H7 (cell line): ENCODE data around the gene RFTN2. TPM values are rescaled to one million over a fixed set of nuclear protein-coding genes. Genes with fewer than 3 reads are reported as not detected.
A peak's percentile ranks its signal among the peaks of the same experiment; 100 is the strongest.
"Not testable (repeated sequence)": the region's sequence is repeated elsewhere in the genome, so short reads cannot be mapped to it uniquely, and the experiment has no call there.

Experiments
- DNase-seq: peaks from one replicate; pipeline ENCODE4 v3.0.0; 2012
- H3K27me3 ChIP-seq: 2 replicates; pipeline ENCODE4 v1.6.0; 2011; ENCODE audit warnings: mild to moderate bottlenecking, low read length; ENCODE audit not compliant: control insufficient read depth, insufficient read depth
- H3K36me3 ChIP-seq: replicated peaks from 2 replicates; pipeline ENCODE4 v1.5.1; 2011; ENCODE audit warnings: low read length; ENCODE audit not compliant: control insufficient read depth, insufficient read depth
- H3K4me3 ChIP-seq: 2 replicates; pipeline ENCODE4 v1.5.1; 2011; ENCODE audit warnings: low read depth, mild to moderate bottlenecking, control low read depth, low read length, moderate library complexity; ENCODE audit not compliant: insufficient read depth
- total RNA-seq: library from RNA; depleted of rRNA; stranded (reverse); fragments of >200 nt; shearing (Covaris generic); gene quantifications from 2 replicates; pipeline ENCODE4 v1.2.3, GENCODE V29; 2014; rRNA removed

RFTN2 gene
- total RNA-seq = 3.2 and 3.4 TPM in 2 replicates

GRCh38 chr2:197675246-197675645 lies at the start of gene RFTN2:
RFTN2 (minus strand) TSS chr2:197675587; CDS start chr2:197675458, 129 bp downstream.
- Histone ChIP-seq H3K27me3 (no peaks in the 10 kb centered on the region), H3K4me3 (peak within 1 kb of the TSS; percentile 11; the same call in 1 of the 2 replicates)

GRCh38 chr2:197717863-197718262 lies 42.5 kb upstream of the RFTN2 start:
- DNase-seq = no peak
- no peaks in the 10 kb centered on the region for H3K27me3 ChIP-seq

More at GRCh38 chr2:197675246-197675645, at the start of gene RFTN2:
- DNase-seq = no peak
- no peaks in the 10 kb centered on the region for H3K36me3 ChIP-seq

GRCh38 chr2:197713271-197713670 lies 37.9 kb upstream of the RFTN2 start:
- Histone ChIP-seq H3K27me3 (no peaks in the 10 kb centered on the region), H3K36me3 (peaks cover 4% of the 10 kb centered on the region), H3K4me3 (no peak overlapping the region)
- DNase-seq = no peak

More at GRCh38 chr2:197717863-197718262, 42.5 kb upstream of the RFTN2 start:
- no peak overlapping the region for H3K4me3 ChIP-seq
- H3K36me3 ChIP-seq = no peaks in the 10 kb centered on the region; the same call in 1 of the 2 replicates

GRCh38 chr2:197711578-197711977 lies 36.2 kb upstream of the RFTN2 start:
- H3K27me3 ChIP-seq = no peaks in the 10 kb centered on the region
- H3K4me3 ChIP-seq = no peak overlapping the region
- no peak for DNase-seq
- peaks cover 4% of the 10 kb centered on the region for H3K36me3 ChIP-seq

GRCh38 chr2:197710424-197711042 lies 35.1 kb upstream of the RFTN2 start:
- DNase-seq = no peak
- H3K36me3 ChIP-seq = peaks cover 4% of the 10 kb centered on the region
- no peak overlapping the region for H3K4me3 ChIP-seq
- H3K27me3 ChIP-seq = no peaks in the 10 kb centered on the region

- DNase-seq, H3K36me3 ChIP-seq, H3K4me3 ChIP-seq, H3K27me3 ChIP-seq: not testable (repeated sequence)
Measured at GRCh38 chr2:197709140-197709539, 33.8 kb upstream of the RFTN2 start.

GRCh38 chr2:197708331-197708730 lies 32.9 kb upstream of the RFTN2 start:
- H3K36me3 ChIP-seq = peaks cover 4% of the 10 kb centered on the region
- H3K4me3 ChIP-seq = no peak overlapping the region
- DNase-seq = no peak
- H3K27me3 ChIP-seq = no peaks in the 10 kb centered on the region

GRCh38 chr2:197707316-197708213 lies 32.2 kb upstream of the RFTN2 start:
- peak overlapping the region; percentile 90 for H3K4me3 ChIP-seq
- DNase-seq = peak; percentile 34
- peaks cover 4% of the 10 kb centered on the region for H3K36me3 ChIP-seq
- H3K27me3 ChIP-seq = no peaks in the 10 kb centered on the region

GRCh38 chr2:197706839-197707207 lies 31.4 kb upstream of the RFTN2 start:
- peaks cover 4% of the 10 kb centered on the region for H3K36me3 ChIP-seq

GRCh38 chr2:197705912-197706838 lies 30.8 kb upstream of the RFTN2 start:
- H3K4me3 ChIP-seq = peak overlapping the region; percentile 90
- H3K36me3 ChIP-seq = no peaks in the 10 kb centered on the region; the same call in 1 of the 2 replicates
- H3K27me3 ChIP-seq = no peaks in the 10 kb centered on the region
- DNase-seq = peak; percentile 13

More at GRCh38 chr2:197706839-197707207, 31.4 kb upstream of the RFTN2 start:
- Histone ChIP-seq H3K4me3 (peak overlapping the region; percentile 90), H3K27me3 (no peaks in the 10 kb centered on the region)
- no peak for DNase-seq

GRCh38 chr2:197705121-197705911 lies 29.9 kb upstream of the RFTN2 start, which contains the start of gene MARS2:
MARS2 (plus strand) TSS chr2:197705369; CDS start chr2:197705406, 37 bp downstream.
- H3K4me3 ChIP-seq = peak within 1 kb of the TSS; percentile 90
- H3K36me3 ChIP-seq = no peaks in the 10 kb centered on the region
- H3K27me3 ChIP-seq = no peaks in the 10 kb centered on the region
- DNase-seq = peak; percentile 96

GRCh38 chr2:197704434-197705120 lies 29.2 kb upstream of the RFTN2 start:
- H3K4me3 ChIP-seq = peak overlapping the region; percentile 34
- no peak for DNase-seq
- no peaks in the 10 kb centered on the region for H3K27me3 ChIP-seq
- no peaks in the 10 kb centered on the region for H3K36me3 ChIP-seq

- Histone ChIP-seq H3K36me3 (no peaks in the 10 kb centered on the region), H3K4me3 (no peak overlapping the region), H3K27me3 (no peaks in the 10 kb centered on the region)
- no peak for DNase-seq
Measured at GRCh38 chr2:197700960-197701359, 25.6 kb upstream of the RFTN2 start.
